ENCODE data around the gene AFF1. TPM values are rescaled to one million over a fixed set of nuclear protein-coding genes. Genes with fewer than 3 reads are reported as not detected.
A peak's percentile ranks its signal among the peaks of the same experiment; 100 is the strongest.

Gene AFF1
- total RNA-seq, 1 experiment from 2014 or later, result 14.5 TPM

- peak; percentile 56 to 74 for DNase-seq (ENCODE audit: low read depth in 1 of 2, low spot score in 2 of 2)
- Histone ChIP-seq H3K4me1 (replicated peaks) (no peaks in the 10 kb centered on the region), H3K9me3 (replicated peaks) (no peaks in the 10 kb centered on the region), H3K4me3 (no peak overlapping the region), H3K27me3 (replicated peaks) (no peaks in the 10 kb centered on the region), H3K36me3 (no peaks in the 10 kb centered on the region; the same call in 1 of the 2 replicates), H3K27ac (no peak overlapping the region)
These were observed 215.9 kb downstream of the AFF1 start for GRCh38 chr4:87150498-87151261.

- DNase-seq (ENCODE audit: low read depth in 1 of 2, low spot score in 2 of 2), result no peak
- no peaks in the 10 kb centered on the region for H3K9me3 ChIP-seq (replicated peaks)
- H3K27ac ChIP-seq, result no peak overlapping the region
- H3K27me3 ChIP-seq (replicated peaks), result no peaks in the 10 kb centered on the region
- H3K36me3 ChIP-seq, result no peaks in the 10 kb centered on the region; the same call in 1 of the 2 replicates
- H3K4me3 ChIP-seq, result no peak overlapping the region
- no peaks in the 10 kb centered on the region for H3K4me1 ChIP-seq (replicated peaks)
These were observed 216.9 kb downstream of the AFF1 start for GRCh38 chr4:87151730-87152129.

- no peak for DNase-seq (ENCODE audit: low read depth in 1 of 2, low spot score in 2 of 2)
These were observed 217.7 kb downstream of the AFF1 start for GRCh38 chr4:87152310-87153041.

GRCh38 chr4:87153078-87153870 lies 218.5 kb downstream of the AFF1 start:
- Histone ChIP-seq H3K27me3 (replicated peaks) (no peaks in the 10 kb centered on the region), H3K9me3 (replicated peaks) (no peaks in the 10 kb centered on the region), H3K4me1 (replicated peaks) (no peaks in the 10 kb centered on the region), H3K27ac (no peak overlapping the region), H3K4me3 (no peak overlapping the region), H3K36me3 (no peaks in the 10 kb centered on the region)
- no peak for DNase-seq (ENCODE audit: low read depth in 1 of 2, low spot score in 2 of 2)

More at GRCh38 chr4:87152310-87153041, 217.7 kb downstream of the AFF1 start:
- Histone ChIP-seq H3K4me3 (no peak overlapping the region), H3K27me3 (replicated peaks) (no peaks in the 10 kb centered on the region), H3K36me3 (no peaks in the 10 kb centered on the region), H3K9me3 (replicated peaks) (no peaks in the 10 kb centered on the region), H3K27ac (no peak overlapping the region), H3K4me1 (replicated peaks) (no peaks in the 10 kb centered on the region)

- Histone ChIP-seq H3K4me3 (no peak overlapping the region), H3K27ac (no peak overlapping the region), H3K36me3 (no peaks in the 10 kb centered on the region), H3K4me1 (replicated peaks) (no peaks in the 10 kb centered on the region), H3K27me3 (replicated peaks) (no peaks in the 10 kb centered on the region), H3K9me3 (replicated peaks) (no peaks in the 10 kb centered on the region)
- no peak for DNase-seq (ENCODE audit: low read depth in 1 of 2, low spot score in 2 of 2)
These were observed 231.1 kb downstream of the AFF1 start for GRCh38 chr4:87165892-87166291.

GRCh38 chr4:87166296-87166854 lies 231.6 kb downstream of the AFF1 start:
- H3K36me3 ChIP-seq, result no peaks in the 10 kb centered on the region
- H3K9me3 ChIP-seq (replicated peaks), result no peaks in the 10 kb centered on the region
- H3K27me3 ChIP-seq (replicated peaks), result no peaks in the 10 kb centered on the region
- H3K4me1 ChIP-seq (replicated peaks), result no peaks in the 10 kb centered on the region
- no peak overlapping the region for H3K4me3 ChIP-seq
- no peak for DNase-seq (ENCODE audit: low read depth in 1 of 2, low spot score in 2 of 2)
- H3K27ac ChIP-seq, result no peak overlapping the region

GRCh38 chr4:87171944-87172343 lies 237.1 kb downstream of the AFF1 start:
- no peaks in the 10 kb centered on the region for H3K4me1 ChIP-seq (replicated peaks)
- no peak overlapping the region for H3K27ac ChIP-seq
- no peak for DNase-seq (ENCODE audit: low read depth in 1 of 2, low spot score in 2 of 2)
- no peaks in the 10 kb centered on the region for H3K36me3 ChIP-seq
- H3K4me3 ChIP-seq, result no peak overlapping the region
- no peaks in the 10 kb centered on the region for H3K27me3 ChIP-seq (replicated peaks)
- no peaks in the 10 kb centered on the region for H3K9me3 ChIP-seq (replicated peaks)

GRCh38 chr4:87174672-87175071 lies 239.9 kb downstream of the AFF1 start:
- Histone ChIP-seq H3K36me3 (no peaks in the 10 kb centered on the region), H3K27ac (no peak overlapping the region), H3K9me3 (replicated peaks) (no peaks in the 10 kb centered on the region), H3K27me3 (replicated peaks) (no peaks in the 10 kb centered on the region), H3K4me1 (replicated peaks) (no peaks in the 10 kb centered on the region), H3K4me3 (no peak overlapping the region)
- DNase-seq (ENCODE audit: low read depth in 1 of 2, low spot score in 2 of 2), result no peak

GRCh38 chr4:87179751-87180150 lies 244.9 kb downstream of the AFF1 start:
- DNase-seq (ENCODE audit: low read depth in 1 of 2, low spot score in 2 of 2), result no peak

GRCh38 chr4:87180767-87181166 lies 246.0 kb downstream of the AFF1 start:
- H3K36me3 ChIP-seq, result no peaks in the 10 kb centered on the region
- no peak for DNase-seq (ENCODE audit: low read depth in 1 of 2, low spot score in 2 of 2)
- no peak overlapping the region for H3K4me3 ChIP-seq

More at GRCh38 chr4:87179751-87180150, 244.9 kb downstream of the AFF1 start:
- Histone ChIP-seq H3K4me1 (replicated peaks) (no peaks in the 10 kb centered on the region), H3K27ac (no peak overlapping the region), H3K36me3 (no peaks in the 10 kb centered on the region), H3K9me3 (replicated peaks) (no peaks in the 10 kb centered on the region), H3K27me3 (replicated peaks) (no peaks in the 10 kb centered on the region), H3K4me3 (no peak overlapping the region)

GRCh38 chr4:87185146-87185870 lies 250.5 kb downstream of the AFF1 start:
- no peak overlapping the region for H3K4me3 ChIP-seq
- no peaks in the 10 kb centered on the region for H3K9me3 ChIP-seq (replicated peaks)
- H3K36me3 ChIP-seq, result no peaks in the 10 kb centered on the region
- DNase-seq (ENCODE audit: low read depth in 1 of 2, low spot score in 2 of 2), result no peak
- H3K27ac ChIP-seq, result no peak overlapping the region
- no peaks in the 10 kb centered on the region for H3K27me3 ChIP-seq (replicated peaks)
- no peaks in the 10 kb centered on the region for H3K4me1 ChIP-seq (replicated peaks)

More at GRCh38 chr4:87180767-87181166, 246.0 kb downstream of the AFF1 start:
- no peaks in the 10 kb centered on the region for H3K27me3 ChIP-seq (replicated peaks)
- no peaks in the 10 kb centered on the region for H3K9me3 ChIP-seq (replicated peaks)
- H3K4me1 ChIP-seq (replicated peaks), result no peaks in the 10 kb centered on the region
- H3K27ac ChIP-seq, result no peak overlapping the region

- DNase-seq (ENCODE audit: low read depth in 1 of 2, low spot score in 2 of 2), result no peak
- no peaks in the 10 kb centered on the region for H3K9me3 ChIP-seq (replicated peaks)
- peaks cover 13% of the 10 kb centered on the region for H3K4me1 ChIP-seq (replicated peaks)
These were observed 253.2 kb downstream of the AFF1 start for GRCh38 chr4:87188048-87188447.

GRCh38 chr4:87188932-87189331 lies 254.1 kb downstream of the AFF1 start:
- H3K4me3 ChIP-seq, result no peak overlapping the region
- DNase-seq (ENCODE audit: low read depth in 1 of 2, low spot score in 2 of 2), result no peak
- H3K27ac ChIP-seq, result no peak overlapping the region
- H3K4me1 ChIP-seq (replicated peaks), result peaks cover 13% of the 10 kb centered on the region
- no peaks in the 10 kb centered on the region for H3K27me3 ChIP-seq (replicated peaks)
- H3K36me3 ChIP-seq, result no peaks in the 10 kb centered on the region
- no peaks in the 10 kb centered on the region for H3K9me3 ChIP-seq (replicated peaks)

More at GRCh38 chr4:87188048-87188447, 253.2 kb downstream of the AFF1 start:
- Histone ChIP-seq H3K4me3 (no peak overlapping the region), H3K36me3 (no peaks in the 10 kb centered on the region), H3K27me3 (replicated peaks) (no peaks in the 10 kb centered on the region), H3K27ac (no peak overlapping the region)

Data from SJSA1 (cell line).